C4-2B (cell line): ENCODE results near the gene BRD9.

ENCODE experiments used
- ZFX ChIP-seq: fragments of 450-650 bp; IDR thresholded peaks from 2 replicates; pipeline ENCODE4 v1.6.1; 2017
- TF ChIP-seq, protein P1 (sequence below): fragments of 450-650 bp; conservative IDR thresholded peaks from 2 replicates; pipeline ENCODE4 v1.5.1; 2017; ENCODE audit warnings: mild to moderate bottlenecking

DNA sequence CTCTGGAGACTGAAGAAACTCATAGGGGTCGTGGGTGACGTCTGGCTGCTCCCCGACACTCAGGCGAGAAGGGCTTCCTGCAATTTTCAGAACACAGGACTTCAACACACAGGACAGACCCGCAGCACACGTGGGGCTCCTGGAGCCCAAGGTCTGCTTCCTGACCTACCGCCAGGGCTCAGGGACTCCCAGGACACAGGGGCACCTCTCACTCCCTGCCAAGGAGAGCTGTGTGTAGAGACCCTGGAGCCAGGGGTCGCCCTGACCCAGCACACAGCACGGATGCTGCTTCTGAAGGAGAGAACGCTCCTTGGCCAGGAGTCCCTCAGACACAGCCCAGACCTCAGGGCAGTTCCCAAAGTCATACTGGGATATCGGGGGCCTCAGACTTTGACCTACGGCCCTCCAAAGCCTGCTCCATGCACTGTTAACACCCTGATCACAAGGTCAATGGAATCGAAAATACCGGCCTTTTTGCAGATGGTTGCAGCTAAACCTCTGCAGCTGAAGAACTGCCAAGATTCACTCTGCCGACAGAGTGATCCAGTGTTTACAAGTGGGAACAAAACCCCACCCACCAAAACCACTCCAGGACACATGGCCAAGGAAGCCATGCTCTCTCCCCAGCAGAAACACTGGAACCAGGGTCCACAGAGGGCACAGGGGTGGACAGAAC is 28.0 kb downstream of the BRD9 start:
- TF ChIP-seq, protein P1, sequence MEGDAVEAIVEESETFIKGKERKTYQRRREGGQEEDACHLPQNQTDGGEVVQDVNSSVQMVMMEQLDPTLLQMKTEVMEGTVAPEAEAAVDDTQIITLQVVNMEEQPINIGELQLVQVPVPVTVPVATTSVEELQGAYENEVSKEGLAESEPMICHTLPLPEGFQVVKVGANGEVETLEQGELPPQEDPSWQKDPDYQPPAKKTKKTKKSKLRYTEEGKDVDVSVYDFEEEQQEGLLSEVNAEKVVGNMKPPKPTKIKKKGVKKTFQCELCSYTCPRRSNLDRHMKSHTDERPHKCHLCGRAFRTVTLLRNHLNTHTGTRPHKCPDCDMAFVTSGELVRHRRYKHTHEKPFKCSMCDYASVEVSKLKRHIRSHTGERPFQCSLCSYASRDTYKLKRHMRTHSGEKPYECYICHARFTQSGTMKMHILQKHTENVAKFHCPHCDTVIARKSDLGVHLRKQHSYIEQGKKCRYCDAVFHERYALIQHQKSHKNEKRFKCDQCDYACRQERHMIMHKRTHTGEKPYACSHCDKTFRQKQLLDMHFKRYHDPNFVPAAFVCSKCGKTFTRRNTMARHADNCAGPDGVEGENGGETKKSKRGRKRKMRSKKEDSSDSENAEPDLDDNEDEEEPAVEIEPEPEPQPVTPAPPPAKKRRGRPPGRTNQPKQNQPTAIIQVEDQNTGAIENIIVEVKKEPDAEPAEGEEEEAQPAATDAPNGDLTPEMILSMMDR, result no peak
- TF ChIP-seq ZFX, result no peak
